Fibroblast of the aortic adventitia (primary cell): Measurements from ENCODE around the gene SRL. TPM values are rescaled to one million over a fixed set of nuclear protein-coding genes. Genes with fewer than 3 reads are reported as not detected.

ENCODE experiments used
- DNase-seq: peaks from one replicate; pipeline ENCODE4 v3.0.0-alpha.2; 2010; ENCODE audit warnings: low read depth
- H3K4me3 ChIP-seq: 2 replicates; pipeline ENCODE4 v1.5.1; 2011; ENCODE audit warnings: low read depth, mild to moderate bottlenecking, control low read depth, low read length, moderate library complexity
- CTCF ChIP-seq: IDR thresholded peaks from 2 replicates; pipeline ENCODE4 v1.5.1; 2011; ENCODE audit warnings: mild to moderate bottlenecking, low read length, control low read depth, inconsistent platforms; ENCODE audit not compliant: insufficient read depth
- total RNA-seq: library from RNA; depleted of rRNA; stranded (reverse); fragments of >200 nt; gene quantifications from 2 replicates; pipeline ENCODE4 v1.2.3, GENCODE V29; 2012; ENCODE audit warnings: low replicate concordance

Gene SRL
- total RNA-seq, 1 donor: 0.09 TPM

DNA sequence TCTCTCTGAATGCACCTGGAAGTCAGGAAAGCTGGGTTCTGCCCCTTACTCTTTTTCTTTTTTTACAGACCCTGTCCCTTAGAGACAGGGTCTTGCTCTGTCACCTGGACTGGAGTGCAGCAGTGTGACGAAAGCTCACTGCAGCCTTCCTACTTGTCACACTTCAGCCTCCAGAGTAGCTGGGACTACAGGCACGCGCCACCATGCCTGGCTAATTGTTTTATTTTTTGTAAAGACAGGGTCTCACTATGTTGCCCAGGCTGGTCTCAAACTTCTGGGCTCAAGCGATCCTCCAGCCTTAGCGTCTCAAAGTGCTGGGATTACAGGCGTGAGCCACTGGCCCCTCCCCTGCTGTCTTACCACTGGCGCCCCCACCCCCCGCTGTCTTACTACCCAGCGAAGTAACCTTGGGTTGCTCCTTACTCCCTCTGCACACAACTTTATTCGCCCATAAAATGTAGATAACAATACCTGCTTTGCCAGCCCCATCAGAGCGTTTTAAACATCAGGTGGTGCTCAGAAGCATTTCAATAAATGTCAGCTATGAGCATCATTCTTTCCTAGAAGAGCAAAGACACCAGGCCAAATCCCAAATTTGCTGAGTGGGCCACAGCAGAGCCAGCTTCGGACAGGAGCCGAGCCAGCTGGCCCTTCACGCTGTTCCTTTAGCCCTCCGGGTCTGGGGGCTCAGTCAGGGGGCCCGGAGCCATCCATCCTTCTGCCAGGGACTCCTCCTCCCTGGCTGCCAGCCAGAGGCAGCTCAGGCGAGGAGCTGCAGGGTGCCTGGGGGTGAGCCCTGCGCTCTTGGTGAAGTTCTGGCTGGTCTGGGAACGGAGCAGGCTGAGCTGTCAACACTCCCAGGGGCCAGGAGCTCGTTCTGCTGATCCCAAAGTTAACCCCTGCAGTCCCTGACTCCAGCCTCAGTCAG, 24.4 kb downstream of the SRL start:
- H3K4me3 ChIP-seq: no peak overlapping the region
- peak; percentile 33 for DNase-seq
- TF ChIP-seq CTCF: no peak

- DNase-seq: no peak
- H3K4me3 ChIP-seq: no peak overlapping the region
- no peak for TF ChIP-seq CTCF
These were observed 25.3 kb downstream of the SRL start for GRCh38 chr16:4216596-4216995.

DNA sequence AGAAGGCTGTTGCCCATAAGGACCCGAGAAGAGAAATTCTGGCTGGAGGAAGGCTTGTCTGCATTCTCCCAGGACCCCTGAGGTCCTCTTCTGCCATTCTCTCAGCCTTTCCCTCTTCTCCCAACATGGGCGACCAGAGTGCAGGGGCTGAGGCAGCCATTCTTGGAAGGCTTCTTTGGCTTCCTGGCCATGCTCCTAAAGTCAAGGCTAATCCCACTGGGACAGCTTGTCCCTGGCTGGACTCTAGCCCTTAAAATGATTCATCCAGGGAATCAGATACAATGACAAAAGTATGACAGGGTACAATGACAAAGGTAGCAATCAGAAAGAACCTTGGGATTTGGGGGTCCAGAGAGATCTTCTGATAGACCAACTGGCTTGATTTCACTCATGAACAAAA, 26.8 kb downstream of the SRL start:
- H3K4me3 ChIP-seq: no peak overlapping the region
- DNase-seq: no peak
- TF ChIP-seq CTCF: no peak

DNA sequence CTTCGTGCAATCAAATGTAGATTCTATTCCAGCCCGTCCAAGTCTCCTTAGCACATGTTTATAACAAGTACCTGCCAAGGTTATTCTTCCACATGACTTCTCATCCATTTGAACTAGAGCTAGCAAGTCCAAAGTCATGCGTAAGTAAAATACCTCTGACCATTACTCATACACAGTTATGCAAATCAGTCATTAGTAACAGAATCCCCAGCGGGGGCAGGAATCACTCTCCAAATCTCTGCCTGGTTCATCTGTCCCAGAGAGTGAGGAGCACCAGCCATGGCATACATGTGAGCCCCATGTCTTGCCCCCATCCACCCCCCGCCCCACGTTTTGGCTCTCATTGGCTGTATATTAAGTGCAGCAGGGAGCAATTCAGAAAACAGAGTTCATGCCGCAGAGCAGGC, 27.7 kb downstream of the SRL start:
- H3K4me3 ChIP-seq: no peak overlapping the region
- DNase-seq: peak; percentile 93
- TF ChIP-seq CTCF: no peak

GRCh38 chr16:4213737-4214136, 28.1 kb downstream of the SRL start:
- no peak for TF ChIP-seq CTCF
- no peak for DNase-seq
- H3K4me3 ChIP-seq: no peak overlapping the region

GRCh38 chr16:4212934-4213296, 29.0 kb downstream of the SRL start:
- peak; percentile 47 for DNase-seq
- TF ChIP-seq CTCF: no peak
- no peak overlapping the region for H3K4me3 ChIP-seq
